ENCODE results near the gene CHPF. TPM values are rescaled to one million over a fixed set of nuclear protein-coding genes. Genes with fewer than 3 reads are reported as not detected.

CHPF gene
- total RNA-seq, 5 donors from 2014 or later (not counting 1 experiment from before 2014, with no cell fraction given): 5.0 to 12.8 (median 10.8) TPM

- H3K9me3 ChIP-seq: no peaks in the 10 kb centered on the region
- H3K27me3 ChIP-seq (replicated peaks in 1 of 2; ENCODE audit: control insufficient read depth in 2 of 2, extremely low read depth in 1 of 2, insufficient read depth in 2 of 2, low read length in 1 of 2): peaks cover 2 to 83% of the 10 kb centered on the region in 2 experiments
- no peaks in the 10 kb centered on the region for H3K9me3 Mint-ChIP-seq
- no peak overlapping the region for H3K27ac Mint-ChIP-seq
- no peaks in the 10 kb centered on the region for H3K36me3 Mint-ChIP-seq
- ATAC-seq (replicated peaks in 1 of 4) (no peak), DNase-seq (no peak)
- no peak overlapping the region for H3K27ac ChIP-seq (ENCODE audit: low read length)
- H3K27me3 Mint-ChIP-seq: peaks cover 27 to 53% of the 10 kb centered on the region in 2 donors
- WGBS (ENCODE audit: insufficient coverage): 31% methylated on average over 7 of the region's 7 CpGs
- peak overlapping the region; percentile 48 to 67 for H3K4me3 ChIP-seq (ENCODE audit: control insufficient read depth in 1 of 2, extremely low read depth in 1 of 2, low read length in 1 of 2)
- peak overlapping the region; percentile 39 to 59 (median 44) for H3K4me3 Mint-ChIP-seq
- H3K4me1 Mint-ChIP-seq: peaks cover 6 to 12% (median 7%) of the 10 kb centered on the region in 3 donors
- H3K4me1 ChIP-seq (ENCODE audit: control insufficient read depth in 1 of 2, extremely low read depth in 1 of 2, insufficient read depth in 2 of 2, low read length in 2 of 2): peaks cover 0 to 23% of the 10 kb centered on the region in 2 experiments
- CTCF ChIA-PET: interaction anchor here in 1 of 2 donors (0.6 kb wide), 1 partner anchor 10 kb away, joined by 3 read pairs; no protein-coding TSS in a partner anchor
- POLR2A ChIA-PET: no interaction called here
- no peaks in the 10 kb centered on the region for H3K36me3 ChIP-seq (ENCODE audit: control insufficient read depth in 2 of 2, extremely low read depth in 1 of 2, insufficient read depth in 1 of 2, low read length in 1 of 2)
Measured at GRCh38 chr2:219553168-219553417, 9.5 kb upstream of the CHPF start.

GRCh38 chr2:219552382-219553167 is 9.0 kb upstream of the CHPF start:
- no peak overlapping the region for H3K27ac ChIP-seq (ENCODE audit: low read length)
- peaks cover 2 to 82% of the 10 kb centered on the region in 2 experiments for H3K27me3 ChIP-seq (replicated peaks in 1 of 2; ENCODE audit: control insufficient read depth in 2 of 2, extremely low read depth in 1 of 2, insufficient read depth in 2 of 2, low read length in 1 of 2)
- no peaks in the 10 kb centered on the region for H3K9me3 ChIP-seq
- ChIA-PET POLR2A (no interaction called here), CTCF (interaction anchor here (0.5 to 0.8 kb wide), 5 partner anchors 10 to 110 kb away, joined by 3 to 5 read pairs (median 3); partner anchors contain the start of gene GMPPA (in 1 of the 2))
- peaks cover 0 to 23% of the 10 kb centered on the region in 2 experiments for H3K4me1 ChIP-seq (ENCODE audit: control insufficient read depth in 1 of 2, extremely low read depth in 1 of 2, insufficient read depth in 2 of 2, low read length in 2 of 2)
- Mint-ChIP-seq H3K27ac (no peak overlapping the region), H3K36me3 (no peaks in the 10 kb centered on the region), H3K4me1 (peaks cover 6 to 12% (median 7%) of the 10 kb centered on the region in 3 donors), H3K27me3 (peaks cover 27 to 53% of the 10 kb centered on the region in 2 donors), H3K9me3 (no peaks in the 10 kb centered on the region), H3K4me3 (peak overlapping the region; percentile 66 to 85 (median 67))
- peak overlapping the region; percentile 48 to 67 for H3K4me3 ChIP-seq (ENCODE audit: control insufficient read depth in 1 of 2, extremely low read depth in 1 of 2, low read length in 1 of 2)
- peak; percentile 47 to 86 (median 72) for DNase-seq
- ATAC-seq (replicated peaks in 1 of 4): peak; percentile 84 to 93 (median 85)
- 5% methylated on average over 99 of the region's 99 CpGs for WGBS (ENCODE audit: insufficient coverage)
- no peaks in the 10 kb centered on the region for H3K36me3 ChIP-seq (ENCODE audit: control insufficient read depth in 2 of 2, extremely low read depth in 1 of 2, insufficient read depth in 1 of 2, low read length in 1 of 2)

DNA sequence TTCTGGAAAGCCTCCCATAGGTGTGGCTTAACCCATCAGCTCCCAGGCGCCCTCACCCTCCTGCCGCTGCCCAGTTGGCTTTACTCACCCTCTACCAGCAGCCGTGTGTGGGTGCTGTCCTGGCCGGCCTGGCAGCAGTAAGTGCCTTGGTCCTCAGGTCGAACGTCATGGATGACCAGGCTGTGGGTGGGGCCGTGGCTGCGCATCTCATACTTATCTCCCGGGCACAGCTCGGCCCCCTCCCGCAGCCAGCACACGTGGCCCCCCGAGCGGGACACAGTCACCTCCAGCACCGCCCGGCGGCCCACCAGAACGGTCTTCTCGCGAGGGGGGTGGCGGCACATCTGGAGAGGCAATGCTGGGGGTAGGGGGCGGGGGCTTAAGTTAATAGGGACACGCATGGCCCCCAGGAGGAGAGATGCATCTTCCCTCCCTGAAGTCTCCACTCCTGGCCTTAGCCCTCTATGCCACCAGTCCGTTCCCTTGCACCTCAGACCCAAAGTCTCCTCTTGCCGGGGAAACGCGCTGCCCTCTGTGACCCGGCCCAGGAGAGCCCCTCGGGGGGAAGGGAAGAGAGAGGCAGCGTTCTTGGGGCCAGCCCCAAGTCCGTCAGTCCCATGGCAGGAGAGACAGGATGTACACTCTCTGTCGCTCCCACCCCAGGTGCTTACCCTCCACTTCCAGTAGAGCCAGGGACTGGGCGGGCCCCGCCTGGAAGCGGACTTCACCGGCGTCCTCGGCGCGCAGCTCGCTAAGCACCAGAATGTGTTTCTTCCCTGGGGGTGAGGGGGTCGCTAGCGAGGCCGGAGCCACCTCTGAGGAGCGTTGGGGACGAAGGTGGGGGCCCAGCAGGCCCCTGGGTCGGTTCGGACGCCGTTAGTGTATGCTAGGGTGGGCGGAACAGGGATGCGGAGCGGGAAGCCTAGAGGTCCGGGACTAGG is 8.1 kb upstream of the CHPF start:
- H3K9me3 ChIP-seq: no peaks in the 10 kb centered on the region
- peaks cover 0 to 23% of the 10 kb centered on the region in 2 experiments for H3K4me1 ChIP-seq (ENCODE audit: control insufficient read depth in 1 of 2, extremely low read depth in 1 of 2, insufficient read depth in 2 of 2, low read length in 2 of 2)
- Mint-ChIP-seq H3K27me3 (peaks cover 32 to 55% of the 10 kb centered on the region in 2 donors), H3K36me3 (no peaks in the 10 kb centered on the region), H3K9me3 (no peaks in the 10 kb centered on the region), H3K4me3 (peak overlapping the region; percentile 66 to 85 (median 67)), H3K27ac (no peak overlapping the region), H3K4me1 (peaks cover 6 to 12% (median 7%) of the 10 kb centered on the region in 3 donors)
- ATAC-seq (replicated peaks in 1 of 4) (peak; percentile 16 to 41 (median 29)), DNase-seq (peak in 4 of 35 experiments; percentile 4 to 29 (median 21))
- ChIA-PET POLR2A (no interaction called here), CTCF (interaction anchor here (0.5 to 1.4 kb wide), 9 partner anchors 8 to 109 kb away, joined by 3 to 5 read pairs (median 3); partner anchors contain the start of gene GMPPA (in 1 of the 2))
- no peak overlapping the region for H3K27ac ChIP-seq (ENCODE audit: low read length)
- H3K27me3 ChIP-seq (replicated peaks in 1 of 2; ENCODE audit: control insufficient read depth in 2 of 2, extremely low read depth in 1 of 2, insufficient read depth in 2 of 2, low read length in 1 of 2): peaks cover 2 to 76% of the 10 kb centered on the region in 2 experiments
- H3K4me3 ChIP-seq (ENCODE audit: control insufficient read depth in 1 of 2, extremely low read depth in 1 of 2, low read length in 1 of 2): peak overlapping the region; percentile 48 to 67
- 6% methylated on average over 34 of the region's 54 CpGs for WGBS (ENCODE audit: insufficient coverage)
- no peaks in the 10 kb centered on the region for H3K36me3 ChIP-seq (ENCODE audit: control insufficient read depth in 2 of 2, extremely low read depth in 1 of 2, insufficient read depth in 1 of 2, low read length in 1 of 2)

DNA sequence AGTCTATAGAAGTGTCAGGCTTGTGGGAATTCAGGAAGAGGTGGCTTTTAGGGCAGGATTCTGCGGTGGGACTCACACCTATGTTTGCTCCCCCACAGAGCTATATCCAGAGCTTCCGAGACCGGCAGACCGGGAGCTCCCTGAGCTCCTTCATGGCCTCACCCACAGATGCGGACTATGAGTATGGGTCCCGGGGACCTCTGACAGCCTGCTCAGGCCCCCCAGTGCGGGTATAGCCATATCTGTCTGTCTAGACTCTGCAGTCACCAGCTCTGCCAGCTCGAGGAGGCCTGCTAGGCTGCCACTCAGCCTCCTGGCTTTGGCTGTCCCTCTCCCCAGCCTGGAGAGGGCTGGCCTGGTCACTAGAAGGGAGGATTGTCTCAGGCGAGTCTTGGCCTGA is 6.0 kb upstream of the CHPF start:
- no peaks in the 10 kb centered on the region for H3K9me3 Mint-ChIP-seq
- Histone ChIP-seq H3K27me3 (replicated peaks in 1 of 2; ENCODE audit: control insufficient read depth in 2 of 2, extremely low read depth in 1 of 2, insufficient read depth in 2 of 2, low read length in 1 of 2) (peaks cover 5 to 60% of the 10 kb centered on the region in 2 experiments), H3K36me3 (ENCODE audit: control insufficient read depth in 2 of 2, extremely low read depth in 1 of 2, insufficient read depth in 1 of 2, low read length in 1 of 2) (no peaks in the 10 kb centered on the region), H3K27ac (ENCODE audit: low read length) (no peak overlapping the region), H3K9me3 (no peaks in the 10 kb centered on the region), H3K4me1 (ENCODE audit: control insufficient read depth in 1 of 2, extremely low read depth in 1 of 2, insufficient read depth in 2 of 2, low read length in 2 of 2) (peaks cover 0 to 24% of the 10 kb centered on the region in 2 experiments), H3K4me3 (ENCODE audit: control insufficient read depth in 1 of 2, extremely low read depth in 1 of 2, low read length in 1 of 2) (no peak overlapping the region)
- peaks cover 10 to 16% (median 11%) of the 10 kb centered on the region in 3 donors for H3K4me1 Mint-ChIP-seq
- H3K36me3 Mint-ChIP-seq: no peaks in the 10 kb centered on the region
- H3K4me3 Mint-ChIP-seq: no peak overlapping the region
- ChIA-PET CTCF (interaction anchor here in 1 of 2 donors (1.3 kb wide), 1 partner anchor 10 kb away, joined by 8 read pairs; no protein-coding TSS in a partner anchor), POLR2A (interaction anchor here in 1 of 2 donors (0.5 kb wide), 1 partner anchor 120 kb away, joined by 3 read pairs; no protein-coding TSS in a partner anchor)
- no peak for DNase-seq
- ATAC-seq (replicated peaks in 1 of 4): no peak
- no peak overlapping the region for H3K27ac Mint-ChIP-seq
- H3K27me3 Mint-ChIP-seq: peaks cover 31 to 42% of the 10 kb centered on the region in 2 donors
- WGBS (ENCODE audit: insufficient coverage): 80% methylated on average over 6 of the region's 9 CpGs

- no peak overlapping the region for H3K4me3 Mint-ChIP-seq
- no peak for DNase-seq
- H3K9me3 Mint-ChIP-seq: no peaks in the 10 kb centered on the region
Measured at GRCh38 chr2:219548990-219549389, 5.4 kb upstream of the CHPF start.

GRCh38 chr2:219547621-219548020 is 4.0 kb upstream of the CHPF start:
- ATAC-seq (replicated peaks in 1 of 4) (no peak), DNase-seq (no peak)
- H3K27ac Mint-ChIP-seq: no peak overlapping the region
- POLR2A ChIA-PET: no interaction called here
- no peaks in the 10 kb centered on the region for H3K9me3 Mint-ChIP-seq
- WGBS (ENCODE audit: insufficient coverage): 90% methylated on average over 16 of the region's 26 CpGs
- no peaks in the 10 kb centered on the region for H3K36me3 Mint-ChIP-seq
- no peaks in the 10 kb centered on the region for H3K9me3 ChIP-seq
- peaks cover 18 to 27% of the 10 kb centered on the region in 2 donors for H3K27me3 Mint-ChIP-seq
- H3K27ac ChIP-seq (ENCODE audit: low read length): no peak overlapping the region
- H3K4me3 ChIP-seq (ENCODE audit: control insufficient read depth in 1 of 2, extremely low read depth in 1 of 2, low read length in 1 of 2): no peak overlapping the region
- CTCF ChIA-PET: no interaction called here
- H3K4me1 ChIP-seq (ENCODE audit: control insufficient read depth in 1 of 2, extremely low read depth in 1 of 2, insufficient read depth in 2 of 2, low read length in 2 of 2): peaks cover 2 to 30% of the 10 kb centered on the region in 2 experiments
- peaks cover 5 to 40% of the 10 kb centered on the region in 2 experiments for H3K27me3 ChIP-seq (replicated peaks in 1 of 2; ENCODE audit: control insufficient read depth in 2 of 2, extremely low read depth in 1 of 2, insufficient read depth in 2 of 2, low read length in 1 of 2)
- H3K4me1 Mint-ChIP-seq: peaks cover 14 to 20% (median 20%) of the 10 kb centered on the region in 3 donors
- H3K36me3 ChIP-seq (ENCODE audit: control insufficient read depth in 2 of 2, extremely low read depth in 1 of 2, insufficient read depth in 1 of 2, low read length in 1 of 2): no peaks in the 10 kb centered on the region
- no peak overlapping the region for H3K4me3 Mint-ChIP-seq

More at GRCh38 chr2:219548990-219549389, 5.4 kb upstream of the CHPF start:
- H3K9me3 ChIP-seq: no peaks in the 10 kb centered on the region
- H3K36me3 ChIP-seq (ENCODE audit: control insufficient read depth in 2 of 2, extremely low read depth in 1 of 2, insufficient read depth in 1 of 2, low read length in 1 of 2): no peaks in the 10 kb centered on the region
- ChIA-PET POLR2A (no interaction called here), CTCF (interaction anchor here (0.7 to 1.3 kb wide), 3 partner anchors 11 to 19 kb away, joined by 3 to 8 read pairs (median 3); no protein-coding TSS in a partner anchor)
- peaks cover 5 to 54% of the 10 kb centered on the region in 2 experiments for H3K27me3 ChIP-seq (replicated peaks in 1 of 2; ENCODE audit: control insufficient read depth in 2 of 2, extremely low read depth in 1 of 2, insufficient read depth in 2 of 2, low read length in 1 of 2)
- no peak for ATAC-seq (replicated peaks in 1 of 4)
- H3K4me1 ChIP-seq (ENCODE audit: control insufficient read depth in 1 of 2, extremely low read depth in 1 of 2, insufficient read depth in 2 of 2, low read length in 2 of 2): peaks cover 0 to 30% of the 10 kb centered on the region in 2 experiments
- Mint-ChIP-seq H3K27me3 (peaks cover 25 to 36% of the 10 kb centered on the region in 2 donors), H3K36me3 (no peaks in the 10 kb centered on the region), H3K27ac (no peak overlapping the region), H3K4me1 (peaks cover 16 to 22% (median 17%) of the 10 kb centered on the region in 3 donors)
- 87% methylated on average over 17 of the region's 18 CpGs for WGBS (ENCODE audit: insufficient coverage)
- H3K4me3 ChIP-seq (ENCODE audit: control insufficient read depth in 1 of 2, extremely low read depth in 1 of 2, low read length in 1 of 2): no peak overlapping the region
- no peak overlapping the region for H3K27ac ChIP-seq (ENCODE audit: low read length)

All from T-cell (primary cell).